ENCODE data around the gene TSPAN17.
"Not testable (repeated sequence)": the region's sequence is repeated elsewhere in the genome, so short reads cannot be mapped to it uniquely, and the experiment has no call there.

Gene TSPAN17

DNA sequence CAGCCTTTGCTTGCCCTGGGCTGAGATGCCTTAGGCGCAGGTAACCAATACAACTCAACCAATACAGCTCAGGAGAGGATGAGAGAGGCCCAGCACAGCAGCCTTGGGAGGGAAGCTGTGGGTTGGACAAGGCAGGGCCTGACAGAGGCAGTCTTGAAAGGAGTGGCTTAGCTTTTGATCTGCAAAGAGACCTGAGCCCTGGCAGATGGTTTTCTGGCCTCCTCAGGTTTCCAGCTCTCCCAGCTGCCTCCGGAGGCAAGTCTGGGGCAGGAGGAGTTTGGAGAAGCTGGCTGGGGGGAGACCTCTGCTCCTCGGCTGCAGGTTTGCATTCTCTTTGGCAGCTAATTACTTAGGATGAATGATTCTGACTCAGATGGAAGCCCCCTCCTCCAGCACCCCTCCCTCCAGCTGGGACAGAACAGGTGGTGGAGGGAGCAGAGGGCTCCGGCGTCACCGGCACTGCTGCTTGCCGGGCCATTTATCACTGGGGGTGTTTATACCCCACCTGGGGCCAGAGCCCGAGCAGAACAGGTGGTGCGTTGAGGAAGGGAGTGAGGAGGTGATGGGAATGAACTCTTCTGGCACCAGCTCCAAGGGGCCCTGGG lies 50.8 kb downstream of the TSPAN17 start:
- Histone ChIP-seq H3K9ac (ENCODE audit: low read length) (no peak overlapping the region), H3K27me3 (ENCODE audit: insufficient read depth, low read length, poor library complexity) (no peaks in the 10 kb centered on the region), H2BK15ac (replicated peaks; ENCODE audit: low read depth) (no peak overlapping the region), H3K36me3 (ENCODE audit: control insufficient read depth, insufficient read depth, low read length) (no peaks in the 10 kb centered on the region), H3K4ac (ENCODE audit: low read depth, low read length) (no peak overlapping the region), H4K8ac (ENCODE audit: low read depth, low read length) (no peak overlapping the region), H3K56ac (ENCODE audit: low read length) (no peak overlapping the region), H3K23ac (ENCODE audit: low read length) (no peak overlapping the region), H3K4me1 (ENCODE audit: control insufficient read depth, low read depth, low read length) (no peaks in the 10 kb centered on the region), H2AK5ac (ENCODE audit: low read length) (no peak overlapping the region), H2BK120ac (ENCODE audit: low read depth, low read length) (no peak overlapping the region), H3K18ac (ENCODE audit: low read length) (no peak overlapping the region), H3K27ac (ENCODE audit: low read depth, low read length) (no peak overlapping the region), H3K4me2 (ENCODE audit: low read length) (no peak overlapping the region), H4K5ac (ENCODE audit: low read length) (no peak overlapping the region), H2BK5ac (ENCODE audit: low read length) (no peak overlapping the region), H3K79me1 (ENCODE audit: low read length) (no peaks in the 10 kb centered on the region), H3K4me3 (ENCODE audit: low read length) (no peak overlapping the region), H3K79me2 (ENCODE audit: control insufficient read depth, insufficient read depth, low read length) (no peaks in the 10 kb centered on the region)
- no CpG with 5 or more reads among the region's 9 CpGs for WGBS (ENCODE audit: extremely low coverage, insufficient coverage, low lambda C conversion rate)
- peak; percentile 51 for DNase-seq

DNA sequence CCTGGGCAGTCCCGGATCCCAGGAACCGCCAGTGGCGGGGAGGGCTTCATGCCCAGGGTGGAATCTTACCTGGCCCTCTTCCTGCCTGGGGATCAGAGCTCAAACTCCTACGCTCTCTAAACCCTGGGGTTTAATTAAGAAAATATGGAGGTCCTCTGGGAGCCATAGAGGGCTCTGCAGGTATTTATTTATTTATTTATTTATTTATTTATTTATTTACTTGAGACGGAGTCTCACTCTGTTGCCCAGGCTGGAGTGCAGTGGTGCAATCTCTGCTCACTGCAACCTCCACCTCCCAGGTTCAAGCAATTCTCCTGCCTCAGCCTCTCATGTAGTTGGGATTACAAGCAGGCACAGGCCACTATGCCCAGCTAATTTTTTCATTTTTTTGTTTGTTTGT lies 52.2 kb downstream of the TSPAN17 start:
- not testable (repeated sequence) for H3K27me3 ChIP-seq (ENCODE audit: insufficient read depth, low read length, poor library complexity)

DNA sequence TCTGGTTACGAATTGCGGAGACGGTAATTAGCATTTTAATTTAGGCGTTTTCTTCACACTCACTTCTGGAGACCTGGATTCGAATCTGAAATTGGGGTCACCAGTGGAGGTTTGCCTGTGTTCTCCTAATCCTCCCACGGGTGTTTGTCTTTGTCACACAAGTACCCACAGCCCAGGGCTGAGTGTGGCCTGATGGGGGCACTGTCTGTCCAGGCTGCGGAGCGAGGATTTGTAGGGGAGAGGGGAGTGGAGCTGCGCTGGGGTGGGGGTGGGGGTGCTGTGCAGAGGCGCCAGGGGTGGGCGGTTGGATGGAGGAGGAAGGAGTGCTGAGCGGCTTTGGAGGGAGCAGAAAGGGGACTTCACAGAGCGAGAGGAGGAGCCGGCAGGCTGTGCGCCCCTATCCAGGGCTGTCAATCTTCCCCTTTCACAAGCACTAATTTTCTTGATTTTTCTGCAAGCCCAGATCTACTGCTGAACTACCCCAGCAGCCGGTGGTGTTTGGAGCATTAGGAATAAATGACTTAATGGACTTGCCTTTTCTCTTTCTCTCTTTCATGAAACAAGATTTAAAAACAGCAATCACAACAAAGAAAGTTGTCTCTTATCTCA lies 53.1 kb downstream of the TSPAN17 start:
- H2BK120ac ChIP-seq (ENCODE audit: low read depth, low read length): no peak overlapping the region
- H2BK15ac ChIP-seq (replicated peaks; ENCODE audit: low read depth): no peak overlapping the region
- no peaks in the 10 kb centered on the region for H3K27me3 ChIP-seq (ENCODE audit: insufficient read depth, low read length, poor library complexity)
- H4K5ac ChIP-seq (ENCODE audit: low read length): no peak overlapping the region
- H3K18ac ChIP-seq (ENCODE audit: low read length): no peak overlapping the region
- no peaks in the 10 kb centered on the region for H3K79me1 ChIP-seq (ENCODE audit: low read length)
- H3K56ac ChIP-seq (ENCODE audit: low read length): no peak overlapping the region
- H2AK5ac ChIP-seq (ENCODE audit: low read length): no peak overlapping the region
- WGBS (ENCODE audit: extremely low coverage, insufficient coverage, low lambda C conversion rate): no CpG with 5 or more reads among the region's 16 CpGs
- H3K4me2 ChIP-seq (ENCODE audit: low read length): no peak overlapping the region
- H4K8ac ChIP-seq (ENCODE audit: low read depth, low read length): no peak overlapping the region
- H3K36me3 ChIP-seq (ENCODE audit: control insufficient read depth, insufficient read depth, low read length): no peaks in the 10 kb centered on the region
- H3K23ac ChIP-seq (ENCODE audit: low read length): no peak overlapping the region
- DNase-seq: peak; percentile 75
- no peaks in the 10 kb centered on the region for H3K79me2 ChIP-seq (ENCODE audit: control insufficient read depth, insufficient read depth, low read length)
- no peak overlapping the region for H3K4me3 ChIP-seq (ENCODE audit: low read length)
- no peak overlapping the region for H3K4ac ChIP-seq (ENCODE audit: low read depth, low read length)
- no peak overlapping the region for H2BK5ac ChIP-seq (ENCODE audit: low read length)
- no peak overlapping the region for H3K27ac ChIP-seq (ENCODE audit: low read depth, low read length)
- H3K4me1 ChIP-seq (ENCODE audit: control insufficient read depth, low read depth, low read length): no peaks in the 10 kb centered on the region
- no peak overlapping the region for H3K9ac ChIP-seq (ENCODE audit: low read length)

More for the DNA sequence above, 52.2 kb downstream of the TSPAN17 start:
- H2BK5ac ChIP-seq (ENCODE audit: low read length); H3K9ac ChIP-seq (ENCODE audit: low read length); H3K79me2 ChIP-seq (ENCODE audit: control insufficient read depth, insufficient read depth, low read length); H3K4ac ChIP-seq (ENCODE audit: low read depth, low read length); H3K27ac ChIP-seq (ENCODE audit: low read depth, low read length); H3K18ac ChIP-seq (ENCODE audit: low read length); H3K4me3 ChIP-seq (ENCODE audit: low read length); H3K23ac ChIP-seq (ENCODE audit: low read length); H3K56ac ChIP-seq (ENCODE audit: low read length); H4K8ac ChIP-seq (ENCODE audit: low read depth, low read length); DNase-seq; H2BK15ac ChIP-seq (replicated peaks; ENCODE audit: low read depth); H2AK5ac ChIP-seq (ENCODE audit: low read length); H3K4me1 ChIP-seq (ENCODE audit: control insufficient read depth, low read depth, low read length); H3K36me3 ChIP-seq (ENCODE audit: control insufficient read depth, insufficient read depth, low read length); H2BK120ac ChIP-seq (ENCODE audit: low read depth, low read length); H3K79me1 ChIP-seq (ENCODE audit: low read length); H4K5ac ChIP-seq (ENCODE audit: low read length); H3K4me2 ChIP-seq (ENCODE audit: low read length): not testable (repeated sequence)
- no CpG with 5 or more reads among the region's 5 CpGs for WGBS (ENCODE audit: extremely low coverage, insufficient coverage, low lambda C conversion rate)

DNA sequence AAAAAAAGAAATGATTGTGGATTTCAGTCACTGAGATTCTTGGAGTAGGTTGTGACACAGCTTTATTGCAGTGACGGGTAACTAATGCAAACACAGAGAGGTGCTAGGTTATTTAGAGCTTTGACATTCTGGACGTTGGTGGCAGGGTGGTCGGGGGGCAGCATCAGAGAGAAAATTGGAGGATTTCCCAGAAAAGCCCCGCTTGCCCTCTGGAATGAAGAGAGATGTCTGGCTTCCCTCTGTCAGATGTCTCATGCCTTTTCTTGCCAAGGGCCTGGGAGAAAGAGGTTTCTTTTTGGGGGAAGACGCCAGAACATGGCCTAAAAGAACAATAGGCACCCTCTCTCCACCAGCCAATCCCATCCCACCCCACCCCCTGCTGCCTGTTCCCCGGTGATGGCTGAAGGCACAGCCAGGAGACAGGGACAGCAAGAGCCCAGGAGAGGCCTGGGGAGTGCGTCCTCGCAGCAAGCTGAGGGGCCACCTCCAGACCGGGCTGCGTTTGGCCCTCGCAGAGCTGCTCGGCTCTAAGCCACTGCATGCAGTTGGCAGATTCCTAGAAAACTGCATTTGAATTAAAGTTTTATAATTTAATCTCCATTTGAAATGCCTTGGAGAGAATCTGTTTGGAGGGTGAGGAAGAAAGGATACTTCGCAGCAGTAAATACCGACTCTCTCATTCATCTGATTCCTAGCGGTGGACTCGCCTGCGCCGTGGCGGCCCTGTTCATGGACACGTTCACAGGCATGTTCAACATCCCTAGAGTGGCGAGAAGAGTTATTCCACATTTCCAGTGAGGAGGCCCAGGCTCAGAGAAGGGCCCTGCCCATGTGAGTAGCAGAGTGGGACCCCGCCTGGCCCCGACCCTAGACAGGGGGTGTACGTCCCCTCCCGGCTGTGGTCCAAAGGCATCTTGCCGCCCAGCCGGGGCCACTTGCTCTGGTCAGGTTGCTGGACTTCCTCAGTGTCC lies 55.7 kb downstream of the TSPAN17 start:
- Histone ChIP-seq H3K9ac (ENCODE audit: low read length) (no peak overlapping the region), H3K79me2 (ENCODE audit: control insufficient read depth, insufficient read depth, low read length) (no peaks in the 10 kb centered on the region), H4K5ac (ENCODE audit: low read length) (no peak overlapping the region), H3K4me1 (ENCODE audit: control insufficient read depth, low read depth, low read length) (no peaks in the 10 kb centered on the region), H3K36me3 (ENCODE audit: control insufficient read depth, insufficient read depth, low read length) (no peaks in the 10 kb centered on the region), H3K27me3 (ENCODE audit: insufficient read depth, low read length, poor library complexity) (no peaks in the 10 kb centered on the region), H2BK5ac (ENCODE audit: low read length) (no peak overlapping the region), H3K56ac (ENCODE audit: low read length) (no peak overlapping the region), H2BK15ac (replicated peaks; ENCODE audit: low read depth) (no peak overlapping the region), H3K23ac (ENCODE audit: low read length) (no peak overlapping the region), H3K18ac (ENCODE audit: low read length) (no peak overlapping the region), H4K8ac (ENCODE audit: low read depth, low read length) (no peak overlapping the region), H3K79me1 (ENCODE audit: low read length) (no peaks in the 10 kb centered on the region), H2BK120ac (ENCODE audit: low read depth, low read length) (no peak overlapping the region), H3K4me2 (ENCODE audit: low read length) (no peak overlapping the region), H3K27ac (ENCODE audit: low read depth, low read length) (no peak overlapping the region), H3K4me3 (ENCODE audit: low read length) (no peak overlapping the region), H3K4ac (ENCODE audit: low read depth, low read length) (no peak overlapping the region), H2AK5ac (ENCODE audit: low read length) (no peak overlapping the region)
- DNase-seq: no peak
- no CpG with 5 or more reads among the region's 27 CpGs for WGBS (ENCODE audit: extremely low coverage, insufficient coverage, low lambda C conversion rate)

DNA sequence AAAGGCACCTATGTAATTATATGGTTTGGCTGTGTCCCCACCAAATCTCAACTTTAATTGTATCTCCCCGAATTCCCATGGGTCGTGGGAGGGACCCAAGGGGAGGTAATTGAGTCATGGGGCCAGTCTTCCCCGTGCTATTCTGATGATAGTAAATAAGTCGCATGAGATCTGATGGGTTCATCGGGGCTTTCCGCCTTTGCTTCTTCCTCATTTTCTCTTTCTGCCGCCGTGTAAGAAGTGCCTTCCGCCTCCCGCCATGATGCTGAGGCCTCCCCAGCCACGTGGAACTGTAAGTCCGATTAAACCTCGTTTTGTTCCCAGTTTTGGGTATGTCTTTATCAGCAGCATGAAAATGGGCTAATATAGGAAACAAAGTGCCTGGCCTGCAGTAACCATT lies 56.6 kb downstream of the TSPAN17 start:
- WGBS (ENCODE audit: extremely low coverage, insufficient coverage, low lambda C conversion rate): no CpG with 5 or more reads among the region's 13 CpGs

More for the DNA sequence above, 56.6 kb downstream of the TSPAN17 start:
- Histone ChIP-seq H3K79me1 (ENCODE audit: low read length) (no peaks in the 10 kb centered on the region), H3K27ac (ENCODE audit: low read depth, low read length) (no peak overlapping the region), H2BK120ac (ENCODE audit: low read depth, low read length) (no peak overlapping the region), H2BK15ac (replicated peaks; ENCODE audit: low read depth) (no peak overlapping the region), H3K18ac (ENCODE audit: low read length) (no peak overlapping the region), H3K56ac (ENCODE audit: low read length) (no peak overlapping the region), H4K8ac (ENCODE audit: low read depth, low read length) (no peak overlapping the region), H3K27me3 (ENCODE audit: insufficient read depth, low read length, poor library complexity) (no peaks in the 10 kb centered on the region), H3K4me2 (ENCODE audit: low read length) (no peak overlapping the region), H2BK5ac (ENCODE audit: low read length) (no peak overlapping the region), H3K9ac (ENCODE audit: low read length) (no peak overlapping the region), H4K5ac (ENCODE audit: low read length) (no peak overlapping the region), H3K23ac (ENCODE audit: low read length) (no peak overlapping the region), H3K4ac (ENCODE audit: low read depth, low read length) (no peak overlapping the region), H3K4me3 (ENCODE audit: low read length) (no peak overlapping the region), H2AK5ac (ENCODE audit: low read length) (no peak overlapping the region), H3K4me1 (ENCODE audit: control insufficient read depth, low read depth, low read length) (no peaks in the 10 kb centered on the region), H3K79me2 (ENCODE audit: control insufficient read depth, insufficient read depth, low read length) (no peaks in the 10 kb centered on the region), H3K36me3 (ENCODE audit: control insufficient read depth, insufficient read depth, low read length) (no peaks in the 10 kb centered on the region)
- DNase-seq: no peak

Measured in mesendoderm (in vitro differentiated cells).